NCI-H345 treated with DMSO at 0.1 percent for 48 hours (cell line): ENCODE data around the gene SGSM2.

Experiments
- DNase-seq: peaks from one replicate; lab custom pipeline; 2025; ENCODE audit not compliant: unreplicated experiment; lab: John Stamatoyannopoulos, UW

SGSM2 gene

GRCh38 chr17:2397247-2398171 is 60.2 kb downstream of the SGSM2 start:
- no peak for DNase-seq

DNA sequence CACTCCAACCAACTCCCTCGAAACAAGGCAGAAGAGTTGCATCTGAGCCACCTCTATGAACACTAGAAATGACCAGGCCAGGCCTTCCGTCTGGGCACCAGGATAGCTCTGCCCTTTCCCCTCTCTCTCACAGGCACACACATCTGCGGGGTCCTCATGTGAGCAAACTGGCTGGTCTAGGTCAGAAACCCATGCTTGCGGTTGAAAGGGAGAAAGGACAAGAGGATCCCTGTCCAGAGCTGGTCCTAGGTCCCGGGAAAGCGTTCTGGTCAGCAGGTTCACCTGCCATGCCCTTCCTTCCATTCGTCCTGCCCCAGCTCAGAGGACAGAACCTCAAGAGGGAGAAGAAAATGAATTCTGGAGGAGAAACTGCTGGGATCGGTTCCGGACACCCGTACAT is 60.9 kb downstream of the SGSM2 start:
- no peak for DNase-seq

GRCh38 chr17:2398655-2399571 is 61.6 kb downstream of the SGSM2 start:
- peak; percentile 31 for DNase-seq

DNA sequence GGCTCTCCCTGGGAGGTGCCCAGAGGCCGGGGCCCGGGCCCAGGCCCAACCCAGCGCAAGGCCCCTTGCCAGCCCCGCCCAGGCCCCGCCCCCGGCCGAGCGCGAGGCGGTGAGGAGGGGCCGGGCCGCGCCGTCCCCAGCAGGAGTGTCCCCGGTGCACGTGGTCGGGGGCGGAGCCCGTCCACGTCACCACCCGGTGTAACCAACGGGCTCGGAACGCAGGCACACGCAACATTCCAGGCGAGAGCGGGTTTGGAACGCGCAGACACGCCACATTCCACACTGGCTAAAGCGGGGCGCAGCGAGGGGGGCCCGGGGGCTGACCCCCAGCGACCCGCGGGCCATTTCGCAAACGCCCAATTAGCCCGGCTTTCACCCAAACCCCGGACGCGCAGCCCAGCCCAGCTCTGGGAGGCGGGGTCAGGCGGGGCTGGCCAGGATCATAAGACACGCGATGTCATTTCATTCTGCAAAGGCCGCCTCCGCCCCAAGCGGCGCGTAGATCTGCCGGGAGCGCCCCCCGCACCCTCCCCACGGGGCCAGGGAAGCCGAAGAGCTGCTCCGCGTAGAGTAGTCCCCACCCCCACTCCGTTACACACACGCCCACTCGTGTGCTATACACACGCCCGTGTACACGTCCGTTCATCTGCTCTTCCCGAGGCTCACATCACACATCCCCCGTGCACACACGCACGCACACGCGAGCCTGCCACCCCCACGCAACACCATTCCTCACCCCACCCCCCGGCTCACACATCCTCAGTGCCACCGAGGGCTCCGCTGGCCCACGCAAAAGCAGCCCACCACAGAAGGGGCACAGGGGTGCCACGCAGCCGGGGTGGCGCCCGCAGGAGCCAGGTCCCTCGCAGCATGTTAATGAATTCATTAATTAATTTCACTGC is 62.5 kb downstream of the SGSM2 start:
- DNase-seq, result peak; percentile 76

GRCh38 chr17:2400474-2400866 is 63.2 kb downstream of the SGSM2 start:
- peak; percentile 12 for DNase-seq

- DNase-seq, result peak; percentile 84
Measured at GRCh38 chr17:2400877-2401425, 63.6 kb downstream of the SGSM2 start, which contains the start of gene MNT. TSS of gene MNT (minus strand) at chr17:2401060. CDS start at chr17:2400712, 348 bp downstream.

DNA sequence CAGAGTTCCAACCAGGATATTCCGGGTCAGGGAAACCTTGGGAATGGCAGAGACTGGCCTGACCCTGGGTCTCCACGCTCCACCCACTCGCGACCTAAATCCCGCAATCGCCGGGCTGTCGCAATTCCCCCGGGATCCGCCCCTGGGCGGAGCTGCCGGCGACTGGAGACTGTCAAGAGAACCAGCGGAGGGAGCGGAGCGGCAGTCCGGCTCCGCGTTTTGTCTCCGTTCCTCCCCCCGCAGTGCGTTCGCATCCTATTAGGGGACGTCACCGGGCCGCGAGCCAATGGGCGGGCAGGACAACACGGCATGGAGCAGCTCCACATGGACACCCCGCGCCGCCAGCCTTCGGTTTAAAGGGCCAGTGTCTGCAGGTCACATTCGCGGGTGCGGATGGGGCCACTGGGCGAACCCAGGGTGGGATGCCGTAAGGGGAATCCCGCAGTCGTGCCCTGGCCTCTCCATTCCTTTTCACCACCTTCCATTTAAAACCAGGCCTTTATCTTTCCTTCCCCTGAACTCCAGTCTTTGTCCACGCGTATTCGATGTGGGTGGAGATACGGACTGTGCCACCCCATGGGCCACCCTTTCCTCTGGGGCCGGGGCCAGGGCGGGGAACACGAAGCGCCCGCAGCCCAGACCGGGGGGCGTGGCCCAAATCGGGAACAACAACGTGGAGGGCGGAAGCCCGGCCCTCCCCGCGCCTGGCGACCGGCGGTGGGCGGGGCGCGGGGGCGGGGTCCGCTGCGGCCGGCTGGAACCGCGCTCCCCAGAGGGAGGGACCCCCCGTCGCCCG is 64.3 kb downstream of the SGSM2 start:
- DNase-seq, result peak; percentile 94

DNA sequence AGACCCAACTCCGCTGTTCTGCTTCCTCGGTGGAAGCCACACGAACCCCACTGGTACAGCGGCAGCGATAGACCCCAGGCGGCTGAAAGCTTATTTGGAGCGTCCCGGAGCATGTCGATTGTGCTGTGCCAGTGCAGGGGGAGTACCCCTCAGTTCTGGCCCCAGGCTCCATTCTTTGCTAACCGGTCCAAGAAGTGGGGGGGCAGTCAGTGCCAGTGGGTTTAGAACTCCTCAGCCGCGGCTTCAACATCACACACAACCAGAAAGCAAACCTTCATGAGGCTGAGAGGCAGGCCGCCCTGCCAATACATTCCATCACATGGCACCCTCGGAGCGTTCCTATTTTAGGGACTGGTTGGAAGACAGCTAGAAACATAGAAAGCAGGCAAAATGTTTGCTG is 65.2 kb downstream of the SGSM2 start:
- DNase-seq, result no peak

- DNase-seq, result no peak
Measured at GRCh38 chr17:2403044-2403443, 65.7 kb downstream of the SGSM2 start.

DNA sequence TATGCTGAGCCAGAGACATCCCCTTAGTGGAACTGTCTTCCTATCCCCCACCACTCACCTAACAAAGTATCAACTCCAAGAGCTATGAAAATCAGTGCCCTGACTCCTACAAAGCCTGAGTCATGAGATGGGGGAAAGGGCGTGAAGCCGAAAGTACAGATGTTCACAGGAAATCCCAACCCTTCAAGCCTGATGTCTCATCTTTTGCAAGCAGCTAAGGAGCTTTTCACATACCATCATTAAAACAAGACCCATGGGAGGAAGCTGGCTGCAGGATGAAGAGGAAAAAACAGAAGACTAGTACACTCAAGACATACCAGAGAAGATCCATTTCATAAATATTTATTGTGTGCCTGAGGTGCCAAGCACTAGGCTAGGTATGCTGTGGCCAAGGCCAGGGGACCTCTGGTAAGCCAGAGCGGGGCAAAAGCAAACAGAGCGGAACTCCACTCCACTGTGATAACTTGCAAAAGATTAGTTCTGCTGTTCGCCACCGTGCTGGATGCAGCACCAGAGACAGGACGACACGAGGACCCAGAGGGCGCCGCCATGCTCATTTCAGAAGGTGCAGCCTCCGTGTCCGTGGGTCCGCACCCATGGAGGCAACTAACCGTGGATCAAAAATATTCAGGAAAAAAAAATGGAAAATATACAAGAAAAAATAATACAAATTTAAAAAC is 68.1 kb downstream of the SGSM2 start:
- DNase-seq, result no peak

DNA sequence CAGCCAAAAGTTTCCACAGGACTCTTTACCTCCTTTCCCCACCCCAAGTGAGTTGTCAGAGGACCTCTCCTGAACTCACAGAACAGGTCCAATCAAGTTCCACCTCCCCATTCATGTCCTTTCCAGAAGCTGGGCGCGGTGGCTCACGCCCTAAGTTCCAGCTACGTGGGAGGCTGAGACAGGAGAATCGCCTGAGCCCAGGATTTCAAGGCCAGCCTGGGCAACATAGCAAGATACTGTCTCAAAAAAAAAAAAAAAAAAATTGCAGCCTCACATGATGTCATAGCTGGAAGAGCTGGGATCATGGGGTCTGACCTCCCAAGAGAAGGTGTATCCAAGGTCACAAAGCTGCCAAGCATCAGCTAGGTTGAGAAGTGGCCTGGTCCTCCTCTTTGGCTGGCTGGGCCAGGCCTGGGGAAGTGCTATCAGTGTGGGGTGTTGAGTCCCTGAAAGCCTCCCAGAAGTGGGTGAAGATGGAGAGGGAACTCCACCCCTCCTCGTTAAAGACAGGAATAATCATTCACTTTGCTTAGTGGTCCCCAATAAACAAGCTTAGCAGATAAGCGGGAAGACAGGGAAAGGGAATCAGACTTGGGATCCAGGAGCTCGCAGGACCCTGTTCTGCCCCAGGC is 69.1 kb downstream of the SGSM2 start:
- no peak for DNase-seq

DNA sequence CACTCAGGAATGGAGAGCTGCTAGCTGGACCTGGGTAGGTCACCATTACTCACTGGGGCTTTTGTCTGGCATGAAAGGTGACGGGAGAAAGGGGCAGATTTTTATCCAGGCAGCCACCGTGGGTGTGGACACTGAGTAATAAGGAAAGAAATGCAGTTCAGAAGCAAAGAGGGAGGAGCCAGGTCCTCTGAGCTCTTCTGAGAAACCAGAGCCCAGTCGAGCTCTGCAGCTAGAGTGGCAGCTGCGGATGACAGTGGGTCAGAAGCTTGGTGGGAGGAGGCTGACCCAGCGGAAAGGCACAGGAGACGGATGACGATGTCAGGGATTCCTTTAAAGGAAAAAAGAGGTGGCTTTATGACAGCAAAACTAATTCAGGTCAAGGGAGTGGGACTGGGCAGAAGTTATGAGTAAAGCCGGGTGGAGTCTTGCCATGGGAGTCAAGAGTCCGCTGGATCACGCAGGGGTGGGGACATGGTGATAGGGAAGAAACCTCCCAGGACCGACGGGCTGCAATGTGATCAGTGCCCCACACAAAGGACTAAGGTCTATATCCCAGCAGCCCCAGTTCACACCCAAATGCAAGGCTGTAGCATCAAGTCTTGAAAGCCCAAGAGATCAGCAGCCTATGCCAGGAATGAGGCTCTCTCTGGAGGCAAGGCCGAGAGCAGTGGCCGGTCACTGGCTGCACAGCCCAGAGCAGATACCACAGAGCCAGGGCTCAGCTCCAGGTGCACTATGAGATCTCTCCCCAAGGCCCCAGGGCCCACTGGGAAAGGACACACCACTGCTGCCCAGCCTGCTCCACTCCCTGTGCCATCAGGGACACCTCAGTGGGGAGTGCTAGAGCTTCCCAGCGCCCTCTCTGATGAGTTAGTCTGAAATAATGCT is 69.8 kb downstream of the SGSM2 start:
- no peak for DNase-seq

DNA sequence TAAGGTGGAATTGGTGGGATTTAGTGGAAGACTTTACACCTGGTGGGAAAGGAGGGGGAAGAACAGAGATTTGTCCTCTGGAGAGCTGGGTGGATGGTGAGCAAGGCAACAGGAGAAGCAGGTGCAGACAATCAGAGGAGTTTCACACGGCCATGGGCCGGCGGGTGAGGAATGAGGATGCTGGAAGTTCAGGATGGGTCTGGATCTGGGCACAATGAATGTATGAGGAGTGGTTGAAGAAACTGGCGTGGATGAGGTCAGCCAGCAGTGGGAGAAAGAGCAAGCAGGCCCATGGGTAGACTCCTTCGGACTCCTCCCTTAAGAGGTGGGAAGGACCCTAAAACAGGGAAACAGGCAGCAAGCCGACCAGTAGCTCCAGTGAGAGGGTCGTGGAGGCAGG is 73.7 kb downstream of the SGSM2 start:
- no peak for DNase-seq

DNA sequence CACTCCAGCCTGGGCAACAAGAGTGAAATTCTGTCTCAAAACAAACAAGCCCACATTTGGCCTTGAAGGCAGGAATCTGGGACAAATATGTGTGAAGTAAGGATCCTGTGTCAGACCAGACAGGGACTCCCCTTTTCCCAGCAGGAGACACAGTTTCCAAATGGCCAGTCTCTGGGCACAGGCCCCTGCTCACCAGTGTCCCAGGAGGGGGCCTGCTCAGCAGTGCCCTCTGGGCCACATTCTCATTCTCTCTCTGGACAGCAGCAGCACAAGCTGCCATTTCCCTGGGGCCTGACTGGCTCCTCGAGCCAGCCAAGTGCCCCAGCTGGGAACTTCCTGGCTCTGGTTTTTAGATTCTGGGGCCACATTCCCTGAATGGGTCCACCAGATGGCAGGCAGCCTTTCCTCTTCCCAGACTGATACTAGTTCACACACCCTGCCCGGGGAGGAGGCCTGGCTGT is 75.3 kb downstream of the SGSM2 start:
- no peak for DNase-seq

DNA sequence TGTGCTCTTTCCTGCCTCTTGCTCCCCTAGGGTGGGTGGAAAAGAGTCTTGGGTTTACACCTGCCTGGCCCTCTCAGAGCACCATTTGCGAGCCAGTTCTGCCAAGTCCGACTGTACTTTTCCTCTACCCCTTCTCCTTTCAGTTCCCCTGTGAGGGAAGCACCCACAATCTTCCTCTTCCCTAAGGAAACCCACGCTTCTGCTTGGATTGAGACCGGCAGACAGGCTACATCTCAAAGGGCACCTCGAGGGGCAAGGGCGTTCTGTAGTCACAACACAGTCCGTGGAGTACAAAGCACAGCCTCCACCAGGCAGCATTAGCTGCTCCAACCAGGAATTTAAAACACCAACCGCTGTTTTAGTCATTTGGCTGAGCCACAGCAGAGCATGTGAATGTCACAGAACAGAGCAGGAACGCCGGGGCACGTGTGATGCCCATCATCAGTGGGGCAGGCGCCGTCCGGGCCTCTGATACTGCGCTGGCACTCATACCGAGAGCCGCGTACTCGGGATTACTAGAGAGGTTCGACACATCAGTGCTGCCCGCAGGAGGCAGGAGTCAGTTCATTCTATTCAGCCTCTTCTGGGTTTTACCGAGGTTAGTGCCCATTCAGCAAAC is 77.3 kb downstream of the SGSM2 start:
- DNase-seq, result no peak

GRCh38 chr17:2415081-2415480 is 77.8 kb downstream of the SGSM2 start:
- DNase-seq, result no peak
